ENCODE measurements around the gene SPRYD7. TPM values are rescaled to one million over a fixed set of nuclear protein-coding genes. Genes with fewer than 3 reads are reported as not detected.
A peak's percentile ranks its signal among the peaks of the same experiment; 100 is the strongest.

The SPRYD7 gene, protein sequence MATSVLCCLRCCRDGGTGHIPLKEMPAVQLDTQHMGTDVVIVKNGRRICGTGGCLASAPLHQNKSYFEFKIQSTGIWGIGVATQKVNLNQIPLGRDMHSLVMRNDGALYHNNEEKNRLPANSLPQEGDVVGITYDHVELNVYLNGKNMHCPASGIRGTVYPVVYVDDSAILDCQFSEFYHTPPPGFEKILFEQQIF
- 5.5 TPM for polyA plus RNA-seq (2013, experiment 1 of 2)
- 5.7 TPM for polyA plus RNA-seq (2013, experiment 2 of 2)

DNA sequence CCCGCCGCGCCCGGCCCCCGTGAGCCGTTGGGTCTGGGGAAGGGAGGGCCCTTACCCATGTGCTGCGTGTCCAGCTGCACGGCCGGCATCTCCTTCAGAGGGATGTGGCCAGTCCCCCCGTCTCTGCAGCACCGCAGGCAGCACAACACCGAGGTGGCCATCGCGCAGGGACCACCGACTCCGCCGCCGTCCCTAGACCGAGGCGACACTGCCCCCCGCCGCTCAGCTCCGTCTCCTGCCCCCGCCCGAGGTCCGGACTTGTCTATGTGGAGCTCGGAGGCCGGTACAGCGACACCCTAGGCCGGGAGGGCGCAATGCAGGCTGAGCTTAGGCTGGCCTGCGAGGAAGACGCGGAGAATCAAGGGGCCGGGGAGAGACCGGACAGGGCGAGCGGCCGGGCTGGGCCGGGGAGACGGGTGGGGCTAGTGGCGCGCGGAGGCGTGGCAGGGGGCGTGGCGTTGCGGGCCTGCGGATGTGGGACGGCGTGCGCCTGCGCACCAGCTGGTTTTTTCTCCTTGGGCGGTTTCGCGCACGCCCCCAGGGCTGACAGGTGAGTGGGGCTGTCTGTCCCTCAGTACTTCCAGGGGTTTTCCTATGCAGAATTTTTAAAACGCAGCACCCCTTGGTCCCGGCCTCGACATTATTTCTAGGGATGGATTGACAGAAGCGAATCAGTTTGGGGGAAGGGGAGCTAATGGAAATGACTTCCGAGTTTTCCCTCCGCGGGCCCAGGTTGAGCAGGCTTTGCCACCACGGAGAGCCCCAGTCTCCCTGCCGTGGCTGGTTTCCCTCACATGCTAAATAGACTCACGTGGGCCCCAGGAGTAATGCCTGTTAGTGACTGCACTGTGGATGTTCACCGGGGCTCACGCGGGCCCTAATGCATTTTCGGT lies at the start of gene SPRYD7:
Gene SPRYD7, minus strand, starts transcription at position 266 of the 893 bp plus-strand sequence. Its CDS starts 105 bp downstream, at position 161.
- peak within 1 kb of the TSS; percentile 99 for H2AFZ ChIP-seq (ENCODE audit: low read length)
- peak within 1 kb of the TSS; percentile 48 for H4K8ac ChIP-seq (ENCODE audit: low read depth, low read length)
- H3K23ac ChIP-seq (ENCODE audit: low read depth, low read length, poor library complexity): peak within 1 kb of the TSS; percentile 99
- H3K9ac ChIP-seq (ENCODE audit: low read depth, low read length, poor library complexity): peak within 1 kb of the TSS; percentile 98
- H3K4me2 ChIP-seq (ENCODE audit: insufficient read depth, low read length, poor library complexity, severe bottlenecking): peak within 1 kb of the TSS; percentile 91
- H2BK120ac ChIP-seq (ENCODE audit: low read depth, low read length): no peak within 1 kb of the TSS
- peak within 1 kb of the TSS; percentile 88 to 96 for H3K4me3 ChIP-seq (ENCODE audit: low read length in 2 of 2)
- H2AK5ac ChIP-seq (ENCODE audit: low read depth, low read length): no peak within 1 kb of the TSS
- H3K4me1 ChIP-seq (ENCODE audit: control insufficient read depth in 2 of 2, insufficient read depth in 1 of 2, low read depth in 1 of 2, low read length in 2 of 2): no peaks in the 10 kb centered on the region
- H3K14ac ChIP-seq (ENCODE audit: low read length): peak within 1 kb of the TSS; percentile 98
- H3K18ac ChIP-seq (ENCODE audit: low read length): peak within 1 kb of the TSS; percentile 98
- H4K91ac ChIP-seq (ENCODE audit: low read depth, low read length, poor library complexity): no peak within 1 kb of the TSS
- H2BK5ac ChIP-seq (ENCODE audit: low read length): peak within 1 kb of the TSS; percentile 93
- H3K27ac ChIP-seq (replicated peaks; ENCODE audit: low read length): peak within 1 kb of the TSS; percentile 75
- H3K9me3 ChIP-seq (replicated peaks in 1 of 2; ENCODE audit: control insufficient read depth in 2 of 2, insufficient read depth in 1 of 2, low read depth in 1 of 2, low read length in 2 of 2): no peaks in the 10 kb centered on the region
- peaks cover 0 to 2% (median 0%) of the 10 kb centered on the region in 3 experiments for H3K27me3 ChIP-seq (ENCODE audit: control insufficient read depth in 3 of 3, insufficient read depth in 3 of 3, low read depth in 1 of 3, low read length in 3 of 3)
- no CpG with 5 or more reads among the region's 71 CpGs for WGBS, 2 donors (ENCODE audit: extremely low coverage in 2 of 2, insufficient read length in 2 of 2, insufficient replicate concordance in 1 of 2)
- no peaks in the 10 kb centered on the region for H3K36me3 ChIP-seq (replicated peaks in 1 of 2; ENCODE audit: control insufficient read depth in 2 of 2, insufficient read depth in 2 of 2, low read length in 2 of 2)
- DNase-seq (ENCODE audit: low spot score): peak; percentile 97
- no peak within 1 kb of the TSS for H2BK12ac ChIP-seq (ENCODE audit: low read length)
- H2BK15ac ChIP-seq (ENCODE audit: low read length): no peak within 1 kb of the TSS
- H3K79me1 ChIP-seq (ENCODE audit: low read depth, low read length): no peaks in the 10 kb centered on the region
- peak within 1 kb of the TSS; percentile 53 for H3K4ac ChIP-seq (ENCODE audit: low read length)

- no peak overlapping the region for H2BK5ac ChIP-seq (ENCODE audit: low read length)
- no peak overlapping the region for H3K4me3 ChIP-seq (ENCODE audit: low read length in 2 of 2)
- no peak overlapping the region for H3K4ac ChIP-seq (ENCODE audit: low read length)
- no peak for DNase-seq (ENCODE audit: low spot score)
- H2AK5ac ChIP-seq (ENCODE audit: low read depth, low read length): no peak overlapping the region
- no peaks in the 10 kb centered on the region for H3K9me3 ChIP-seq (replicated peaks in 1 of 2; ENCODE audit: control insufficient read depth in 2 of 2, insufficient read depth in 1 of 2, low read depth in 1 of 2, low read length in 2 of 2)
- H4K91ac ChIP-seq (ENCODE audit: low read depth, low read length, poor library complexity): no peak overlapping the region
- no peaks in the 10 kb centered on the region for H3K4me1 ChIP-seq (ENCODE audit: control insufficient read depth in 2 of 2, insufficient read depth in 1 of 2, low read depth in 1 of 2, low read length in 2 of 2)
- no peaks in the 10 kb centered on the region for H3K79me1 ChIP-seq (ENCODE audit: low read depth, low read length)
- H3K27me3 ChIP-seq (ENCODE audit: control insufficient read depth in 3 of 3, insufficient read depth in 3 of 3, low read depth in 1 of 3, low read length in 3 of 3): no peaks in the 10 kb centered on the region
- no peak overlapping the region for H2BK120ac ChIP-seq (ENCODE audit: low read depth, low read length)
- H3K18ac ChIP-seq (ENCODE audit: low read length): no peak overlapping the region
- H2BK15ac ChIP-seq (ENCODE audit: low read length): no peak overlapping the region
- no peak overlapping the region for H3K4me2 ChIP-seq (ENCODE audit: insufficient read depth, low read length, poor library complexity, severe bottlenecking)
- H3K27ac ChIP-seq (replicated peaks; ENCODE audit: low read length): no peak overlapping the region
- H3K23ac ChIP-seq (ENCODE audit: low read depth, low read length, poor library complexity): no peak overlapping the region
- no peak overlapping the region for H3K14ac ChIP-seq (ENCODE audit: low read length)
- no peak overlapping the region for H2BK12ac ChIP-seq (ENCODE audit: low read length)
- H3K36me3 ChIP-seq (replicated peaks in 1 of 2; ENCODE audit: control insufficient read depth in 2 of 2, insufficient read depth in 2 of 2, low read length in 2 of 2): peaks cover 0 to 12% of the 10 kb centered on the region in 2 donors
- no peak overlapping the region for H3K9ac ChIP-seq (ENCODE audit: low read depth, low read length, poor library complexity)
- no peak overlapping the region for H4K8ac ChIP-seq (ENCODE audit: low read depth, low read length)
- no peak overlapping the region for H2AFZ ChIP-seq (ENCODE audit: low read length)
- WGBS, 2 donors (ENCODE audit: extremely low coverage in 2 of 2, insufficient read length in 2 of 2, insufficient replicate concordance in 1 of 2): no CpG with 5 or more reads among the region's 2 CpGs
Measured at GRCh38 chr13:49985129-49985528, 49.0 kb upstream of the SPRYD7 start.

GRCh38 chr13:49980266-49980665 lies 44.1 kb upstream of the SPRYD7 start:
- H3K4me1 ChIP-seq (ENCODE audit: control insufficient read depth in 2 of 2, insufficient read depth in 1 of 2, low read depth in 1 of 2, low read length in 2 of 2): peaks cover 0 to 4% of the 10 kb centered on the region in 2 donors
- no peak overlapping the region for H2BK5ac ChIP-seq (ENCODE audit: low read length)
- no peak overlapping the region for H2AK5ac ChIP-seq (ENCODE audit: low read depth, low read length)
- H3K23ac ChIP-seq (ENCODE audit: low read depth, low read length, poor library complexity): no peak overlapping the region
- no peak overlapping the region for H4K91ac ChIP-seq (ENCODE audit: low read depth, low read length, poor library complexity)
- H3K9me3 ChIP-seq (replicated peaks in 1 of 2; ENCODE audit: control insufficient read depth in 2 of 2, insufficient read depth in 1 of 2, low read depth in 1 of 2, low read length in 2 of 2): no peaks in the 10 kb centered on the region
- peaks cover 0 to 3% of the 10 kb centered on the region in 2 donors for H3K36me3 ChIP-seq (replicated peaks in 1 of 2; ENCODE audit: control insufficient read depth in 2 of 2, insufficient read depth in 2 of 2, low read length in 2 of 2)
- no peaks in the 10 kb centered on the region for H3K79me1 ChIP-seq (ENCODE audit: low read depth, low read length)
- no peak overlapping the region for H3K9ac ChIP-seq (ENCODE audit: low read depth, low read length, poor library complexity)
- H3K14ac ChIP-seq (ENCODE audit: low read length): no peak overlapping the region
- no peak overlapping the region for H3K4me3 ChIP-seq (ENCODE audit: low read length in 2 of 2)
- H4K8ac ChIP-seq (ENCODE audit: low read depth, low read length): no peak overlapping the region
- DNase-seq (ENCODE audit: low spot score): no peak
- H2BK120ac ChIP-seq (ENCODE audit: low read depth, low read length): no peak overlapping the region
- H2BK15ac ChIP-seq (ENCODE audit: low read length): no peak overlapping the region
- H3K4me2 ChIP-seq (ENCODE audit: insufficient read depth, low read length, poor library complexity, severe bottlenecking): no peak overlapping the region
- no peak overlapping the region for H2BK12ac ChIP-seq (ENCODE audit: low read length)
- no peak overlapping the region for H3K27ac ChIP-seq (replicated peaks; ENCODE audit: low read length)
- H3K27me3 ChIP-seq (ENCODE audit: control insufficient read depth in 3 of 3, insufficient read depth in 3 of 3, low read depth in 1 of 3, low read length in 3 of 3): no peaks in the 10 kb centered on the region
- no peak overlapping the region for H3K4ac ChIP-seq (ENCODE audit: low read length)
- no peak overlapping the region for H3K18ac ChIP-seq (ENCODE audit: low read length)
- no peak overlapping the region for H2AFZ ChIP-seq (ENCODE audit: low read length)

DNA sequence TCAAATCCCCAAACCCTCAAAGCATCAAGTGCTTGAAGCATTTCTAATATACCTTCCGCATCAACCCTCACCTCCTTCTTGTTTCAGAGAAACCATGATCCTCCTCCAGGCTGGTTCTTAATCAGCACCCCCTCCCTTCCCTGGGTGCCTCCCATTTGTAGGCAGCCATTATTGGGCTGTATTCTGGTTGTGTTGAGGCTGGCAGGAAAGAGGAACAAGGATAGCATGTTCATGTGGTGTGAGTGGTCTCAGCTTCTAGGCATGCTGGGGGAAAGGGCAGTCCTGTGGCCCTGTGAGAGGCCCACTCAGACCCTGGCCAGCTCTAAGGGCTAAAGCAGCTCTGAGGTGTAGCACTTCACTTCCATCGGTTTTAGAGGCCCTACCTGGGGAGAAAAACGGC lies 41.9 kb upstream of the SPRYD7 start:
- H2AFZ ChIP-seq (ENCODE audit: low read length): no peak overlapping the region
- H3K14ac ChIP-seq (ENCODE audit: low read length): no peak overlapping the region
- no peak overlapping the region for H3K23ac ChIP-seq (ENCODE audit: low read depth, low read length, poor library complexity)
- no peaks in the 10 kb centered on the region for H3K27me3 ChIP-seq (ENCODE audit: control insufficient read depth in 3 of 3, insufficient read depth in 3 of 3, low read depth in 1 of 3, low read length in 3 of 3)
- no peak overlapping the region for H4K91ac ChIP-seq (ENCODE audit: low read depth, low read length, poor library complexity)
- no peaks in the 10 kb centered on the region for H3K79me1 ChIP-seq (ENCODE audit: low read depth, low read length)
- H3K36me3 ChIP-seq (replicated peaks in 1 of 2; ENCODE audit: control insufficient read depth in 2 of 2, insufficient read depth in 2 of 2, low read length in 2 of 2): no peaks in the 10 kb centered on the region
- no peak for DNase-seq (ENCODE audit: low spot score)
- 80% methylated on average over 1 of the region's 3 CpGs; no CpG with 5 or more reads in 1 of the 2 donors for WGBS, 2 donors (ENCODE audit: extremely low coverage in 2 of 2, insufficient read length in 2 of 2, insufficient replicate concordance in 1 of 2)
- peaks cover 0 to 4% of the 10 kb centered on the region in 2 donors for H3K4me1 ChIP-seq (ENCODE audit: control insufficient read depth in 2 of 2, insufficient read depth in 1 of 2, low read depth in 1 of 2, low read length in 2 of 2)
- no peak overlapping the region for H3K18ac ChIP-seq (ENCODE audit: low read length)
- H2BK15ac ChIP-seq (ENCODE audit: low read length): no peak overlapping the region
- no peak overlapping the region for H3K27ac ChIP-seq (replicated peaks; ENCODE audit: low read length)
- no peak overlapping the region for H2BK120ac ChIP-seq (ENCODE audit: low read depth, low read length)
- H2BK5ac ChIP-seq (ENCODE audit: low read length): no peak overlapping the region
- H3K4me2 ChIP-seq (ENCODE audit: insufficient read depth, low read length, poor library complexity, severe bottlenecking): no peak overlapping the region
- H3K4ac ChIP-seq (ENCODE audit: low read length): no peak overlapping the region
- H2BK12ac ChIP-seq (ENCODE audit: low read length): no peak overlapping the region
- H2AK5ac ChIP-seq (ENCODE audit: low read depth, low read length): no peak overlapping the region
- no peaks in the 10 kb centered on the region for H3K9me3 ChIP-seq (replicated peaks in 1 of 2; ENCODE audit: control insufficient read depth in 2 of 2, insufficient read depth in 1 of 2, low read depth in 1 of 2, low read length in 2 of 2)
- H4K8ac ChIP-seq (ENCODE audit: low read depth, low read length): no peak overlapping the region
- H3K4me3 ChIP-seq (ENCODE audit: low read length in 2 of 2): no peak overlapping the region
- no peak overlapping the region for H3K9ac ChIP-seq (ENCODE audit: low read depth, low read length, poor library complexity)

Data from neuronal stem cell (in vitro differentiated cells).